Ovary (tissue), 9 donors: ENCODE measurements around the gene HMX2. TPM values are rescaled to one million over a fixed set of nuclear protein-coding genes. Genes with fewer than 3 reads are reported as not detected.

Experiments used
- DNase-seq, 5 donors: peaks; one replicate each; pipeline ENCODE4 v3.0.0-alpha.2; 2019 to 2020
- H3K27ac ChIP-seq, 2 donors: fragments of 200-600 bp; one replicate each; pipeline versions ENCODE4 v1.5.1 to v1.8.0; 2019 to 2022
- H3K27me3 ChIP-seq: fragments of 200-600 bp; one replicate; pipeline ENCODE4 v1.8.0; 2022
- H3K36me3 ChIP-seq: fragments of 200-600 bp; sonication (generic); one replicate; pipeline ENCODE4 v1.5.1; 2019
- H3K4me1 ChIP-seq: one replicate; pipeline ENCODE4 v1.8.1; 2013; ENCODE audit warnings: mild to moderate bottlenecking, moderate library complexity; ENCODE audit not compliant: insufficient read depth
- H3K4me3 ChIP-seq: fragments of 200-600 bp; sonication (generic); one replicate; pipeline ENCODE4 v1.5.1; 2017
- H3K9me3 ChIP-seq, 2 donors: fragments of 200-600 bp in 1 of 2; sonication (generic) in 1 of 2; one replicate each; pipeline versions ENCODE4 v1.5.1 to v1.8.1; 2013 to 2019; ENCODE audit warnings: mild to moderate bottlenecking in 1 of 2, moderate library complexity in 1 of 2
- CTCF ChIP-seq, 3 donors: fragments of 450-650 bp in 2 of 3; fragments of 200-600 bp in 1 of 3; IDR thresholded peaks; one replicate each; pipeline versions ENCODE4 v1.5.1 to v1.8.0; 2016 to 2022; ENCODE audit warnings: antibody characterized with exemption in 3 of 3, mild to moderate bottlenecking in 1 of 3
- EP300 ChIP-seq: sonication (generic); formaldehyde crosslinking; IDR thresholded peaks from one replicate; pipeline ENCODE4 v1.6.1; 2017; ENCODE audit warnings: antibody characterized with exemption
- POLR2A ChIP-seq: fragments of 450-650 bp; IDR thresholded peaks from one replicate; pipeline ENCODE4 v1.6.1; 2017; ENCODE audit warnings: antibody characterized with exemption, mild to moderate bottlenecking, moderate library complexity
- WGBS, 3 donors: extraction: QIAGEN DNeasy Blood & Tissue Kit in 1 of 3; methylation state at CpG; one replicate each; pipeline versions ENCODE4 v1.1.5 to v1.1.7; 2013 to 2017; 5-methylcytosine and 5-hydroxymethylcytosine counted together
- intact Hi-C, 4 donors: fragments of 100-400 bp; cut with DNase I; formaldehyde crosslinking; loops; one replicate each; pipeline versions ENCODE4 v1.11.0 to v1.15.1; 2022 to 2023
- polyA plus RNA-seq, 2 donors: library from polyadenylated mRNA; stranded (reverse); fragments of 200-250 nt in 1 of 2; fragments of 350-450 nt in 1 of 2; fragmentation: Illumina TruSeq in 1 of 2; extraction: RNeasy Lipid Tissue Mini Kit (QIAGEN cat#74804) in 1 of 2; gene quantifications; one replicate each; pipeline ENCODE4 v1.2.3, GENCODE V29; 2013 to 2014
- total RNA-seq, 7 donors: library from RNA; depleted of rRNA in 2 of 7; stranded (reverse); fragments of >200 nt in 2 of 7; fragmentation: NEBNext Ultra II Directional in 3 of 7; extraction: Animal tissue kit (Norgen Biotek cat#: 25700) in 3 of 7; gene quantifications; one replicate each; pipeline versions ENCODE4 v1.1.0 to v1.2.4, GENCODE V29; 2016 to 2023
- donor health status: DM: no; HTN: no; CAD: no; lungs with moderate emphysema.
- donor health status: DM: no; HTN: no; CAD: no.
- donor health status: Bipolar disorder and iron deficiency.
- donor health status: DM: yes; HTN: yes; CAD: no.
- donor health status: DM: no; HTN: no; CAD: no.
- donor health status: DM: yes; HTN: yes; CAD: no.

The HMX2 gene
- total and polyA plus RNA-seq, 9 donors: not detected

DNA sequence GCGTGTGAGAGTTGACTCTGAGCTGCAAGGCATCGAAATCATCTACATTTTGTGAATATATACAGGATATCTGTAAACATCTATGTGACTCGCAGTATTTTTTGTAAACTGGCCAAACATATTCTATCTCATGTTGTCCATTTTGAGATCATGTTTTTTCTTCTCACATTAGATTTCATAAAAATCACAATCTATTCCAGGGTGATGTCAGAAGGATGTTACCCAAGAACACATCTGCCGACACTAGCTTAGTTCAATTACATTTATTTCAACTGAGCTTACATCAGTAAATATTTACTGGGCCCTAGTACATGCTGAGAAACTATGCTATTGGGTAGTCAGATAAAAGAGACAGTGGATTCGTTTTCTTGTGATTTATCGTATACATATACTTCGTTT lies 3.8 kb downstream of the HMX2 start:
- Histone ChIP-seq H3K4me1 (peaks cover 6% of the 10 kb centered on the region), H3K36me3 (no peaks in the 10 kb centered on the region), H3K4me3 (no peak overlapping the region), H3K27me3 (peaks cover 9% of the 10 kb centered on the region), H3K9me3 (no peaks in the 10 kb centered on the region), H3K27ac (no peak overlapping the region)
- no peak for TF ChIP-seq POLR2A
- TF ChIP-seq CTCF (IDR thresholded peaks at IDR 0.05): no peak
- TF ChIP-seq EP300: no peak
- WGBS, 3 donors: 16 to 20% (median 17%) methylated on average over 7 of the region's 7 CpGs
- DNase-seq: no peak
- intact Hi-C loops: loop anchor here in 1 of 4 donors (10.0 kb wide), 1 partner anchor 147 kb away; the partner anchor contains the start of genes ACADSB and IKZF5

- Histone ChIP-seq H3K27ac (no peak overlapping the region), H3K27me3 (peaks cover 9% of the 10 kb centered on the region), H3K36me3 (no peaks in the 10 kb centered on the region), H3K9me3 (no peaks in the 10 kb centered on the region), H3K4me1 (peaks cover 6% of the 10 kb centered on the region), H3K4me3 (no peak overlapping the region)
- intact Hi-C loops: loop anchor here in 1 of 4 donors (10.0 kb wide), 1 partner anchor 149 kb away; the partner anchor contains the start of genes ACADSB and IKZF5
- TF ChIP-seq POLR2A (no peak), CTCF (IDR thresholded peaks at IDR 0.05) (no peak), EP300 (no peak)
- DNase-seq: no peak
- WGBS, 3 donors: 36 to 37% (median 37%) methylated on average over 9 of the region's 9 CpGs
Observed at GRCh38 chr10:123153486-123154091, 5.7 kb downstream of the HMX2 start.

DNA sequence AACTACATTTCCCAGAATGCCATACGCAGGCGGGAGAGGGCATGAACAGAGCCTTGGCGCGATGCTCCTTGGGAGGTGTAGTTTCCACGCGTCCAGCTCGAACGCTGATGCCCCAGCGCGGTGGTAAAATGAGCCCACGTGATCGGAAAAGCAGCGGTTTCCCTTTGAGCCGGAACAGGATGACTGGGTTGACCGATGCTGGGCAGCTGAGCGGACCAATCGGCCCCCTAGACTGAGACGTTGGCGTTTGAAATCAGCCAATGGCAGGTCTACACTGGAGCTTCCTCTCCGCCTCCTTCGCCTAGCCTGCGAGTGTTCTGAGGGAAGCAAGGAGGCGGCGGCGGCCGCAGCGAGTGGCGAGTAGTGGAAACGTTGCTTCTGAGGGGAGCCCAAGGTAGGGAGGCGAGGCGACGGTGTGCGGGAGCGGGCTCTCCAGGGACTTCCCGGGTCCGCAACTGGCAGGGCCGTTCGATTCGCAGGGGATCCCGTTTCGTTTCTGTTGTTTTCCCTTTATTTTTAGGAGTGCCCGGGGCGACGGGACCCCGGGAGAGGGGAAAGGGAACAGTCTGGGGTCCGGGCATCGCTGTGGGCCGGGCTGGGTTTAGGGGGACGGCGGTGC lies 6.3 kb downstream of the HMX2 start, which contains the start of gene BUB3:
BUB3 (plus strand) TSS at position 311 of the 619 bp plus-strand sequence. CDS start 516 bp downstream, outside the sequence.
- H3K4me1 ChIP-seq: peaks cover 6% of the 10 kb centered on the region
- intact Hi-C loops: loop anchor here in 1 of 4 donors (10.0 kb wide), 1 partner anchor 149 kb away; the partner anchor contains the start of genes ACADSB and IKZF5

More for the DNA sequence above, 6.3 kb downstream of the HMX2 start, which contains the start of gene BUB3:
- Histone ChIP-seq H3K27ac (peak within 1 kb of the TSS; percentile 36 to 80), H3K4me3 (peak within 1 kb of the TSS; percentile 99), H3K27me3 (peaks cover 9% of the 10 kb centered on the region), H3K9me3 (no peaks in the 10 kb centered on the region), H3K36me3 (no peaks in the 10 kb centered on the region)
- 0% methylated on average over 50 of the region's 50 CpGs for WGBS, 3 donors
- TF ChIP-seq POLR2A (peak; percentile 69), EP300 (no peak), CTCF (IDR thresholded peaks at IDR 0.05) (peak in 1 of 3 donors; percentile 12)
- DNase-seq: peak; percentile 97 to 98 (median 97)
